Renal pelvis (tissue), 4 donors: ENCODE results near the gene HIPK2. TPM values are rescaled to one million over a fixed set of nuclear protein-coding genes. Genes with fewer than 3 reads are reported as not detected.

Experiments
- DNase-seq: peaks from one replicate; pipeline ENCODE4 v3.0.0-alpha.2; 2013
- polyA plus RNA-seq, 3 donors: library from polyadenylated mRNA; unstranded; fragments of 120-200 nt; gene quantifications; one replicate each; pipeline ENCODE4 v1.2.1, GENCODE V29; 2013; ENCODE audit not compliant: insufficient read length in 3 of 3

HIPK2 gene
- polyA plus RNA-seq, 3 donors = 78.9 to 118 (median 109) TPM

GRCh38 chr7:139542308-139543151 lies 235.3 kb downstream of the HIPK2 start:
- no peak for DNase-seq

GRCh38 chr7:139541600-139542307 lies 236.0 kb downstream of the HIPK2 start:
- DNase-seq = no peak

- no peak for DNase-seq
Observed at GRCh38 chr7:139540203-139540602, 237.6 kb downstream of the HIPK2 start.

- no peak for DNase-seq
Observed at GRCh38 chr7:139538881-139539635, 238.7 kb downstream of the HIPK2 start.

- no peak for DNase-seq
Observed at GRCh38 chr7:139536152-139536551, 241.6 kb downstream of the HIPK2 start.

GRCh38 chr7:139534966-139535651 lies 242.7 kb downstream of the HIPK2 start:
- no peak for DNase-seq

- no peak for DNase-seq
Observed at GRCh38 chr7:139534096-139534495, 243.7 kb downstream of the HIPK2 start.

GRCh38 chr7:139532636-139533155 lies 245.1 kb downstream of the HIPK2 start:
- no peak for DNase-seq

GRCh38 chr7:139531094-139531493 lies 246.7 kb downstream of the HIPK2 start:
- DNase-seq = no peak

GRCh38 chr7:139526578-139527544 lies 250.9 kb downstream of the HIPK2 start:
- DNase-seq = no peak

GRCh38 chr7:139525750-139526149 lies 252.0 kb downstream of the HIPK2 start:
- no peak for DNase-seq

GRCh38 chr7:139525239-139525638 lies 252.6 kb downstream of the HIPK2 start:
- DNase-seq = no peak

GRCh38 chr7:139523968-139524815 lies 253.6 kb downstream of the HIPK2 start:
- no peak for DNase-seq

GRCh38 chr7:139523199-139523941 lies 254.4 kb downstream of the HIPK2 start, which contains the start of gene CLEC2L:
TSS of gene CLEC2L (plus strand) at chr7:139523685. CDS start at chr7:139523928, 243 bp downstream.
- no peak for DNase-seq

- DNase-seq = no peak
Observed at GRCh38 chr7:139522830-139523198, 255.0 kb downstream of the HIPK2 start.

- no peak for DNase-seq
Observed at GRCh38 chr7:139521439-139521838, 256.4 kb downstream of the HIPK2 start.

GRCh38 chr7:139515266-139515665 lies 262.5 kb downstream of the HIPK2 start:
- DNase-seq = no peak
